ENCODE measurements around the gene NCKAP5.

NCKAP5 gene

DNA sequence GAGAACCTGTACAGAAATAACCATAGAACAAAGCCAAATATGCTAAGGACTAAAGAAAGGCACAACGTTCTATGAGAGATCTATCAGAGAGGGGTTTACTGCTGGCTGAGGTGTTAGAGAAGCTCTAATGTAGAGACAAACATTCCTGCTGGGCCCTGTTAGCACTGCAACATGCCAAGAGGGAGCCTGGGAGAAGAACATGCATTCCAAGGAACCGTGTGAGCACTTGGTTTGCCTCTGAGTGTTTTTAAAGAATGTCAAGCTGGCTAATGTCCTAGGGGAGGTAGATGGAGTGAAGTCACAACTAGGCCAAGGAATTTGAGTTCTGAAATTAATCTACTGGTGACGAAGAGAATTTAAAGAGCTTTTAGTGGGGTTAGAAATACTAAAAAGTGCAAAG lies 514.0 kb downstream of the NCKAP5 start:
- Histone ChIP-seq H3K36me3 (ENCODE audit: control insufficient read depth in 2 of 2, insufficient read depth in 2 of 2, low read length in 2 of 2) (no peaks in the 10 kb centered on the region), H3K27me3 (ENCODE audit: control insufficient read depth in 2 of 2, insufficient read depth in 2 of 2, low read length in 2 of 2) (no peaks in the 10 kb centered on the region), H3K9me3 (ENCODE audit: control insufficient read depth in 2 of 2, low read length in 2 of 2) (no peaks in the 10 kb centered on the region), H3K4me1 (ENCODE audit: control insufficient read depth in 2 of 2, insufficient read depth in 2 of 2, low read length in 2 of 2) (no peaks in the 10 kb centered on the region), H3K9ac (ENCODE audit: low read depth in 1 of 2, low read length in 2 of 2) (no peak overlapping the region), H3K4me3 (ENCODE audit: low read length in 2 of 2) (no peak overlapping the region), H3K27ac (ENCODE audit: low read depth in 2 of 2, low read length in 2 of 2) (no peak overlapping the region)

DNA sequence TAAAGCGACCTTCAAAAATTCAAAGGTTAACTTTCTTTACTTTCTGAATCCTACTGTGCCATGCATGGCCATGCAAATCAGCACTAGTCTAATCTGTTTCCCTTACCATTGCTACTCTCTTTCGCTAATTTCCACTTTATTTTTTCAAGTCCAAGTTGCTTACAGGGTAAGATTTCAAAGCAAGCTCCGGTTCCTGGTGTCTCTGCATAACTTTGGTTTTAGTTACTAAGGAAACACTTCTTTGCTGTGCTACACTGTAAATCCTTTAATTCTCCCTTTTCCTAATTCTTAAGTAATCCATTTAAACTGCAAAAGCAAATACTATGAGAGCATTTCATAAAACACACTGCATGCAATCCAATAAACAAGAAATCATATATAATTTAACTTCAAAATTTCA lies 514.7 kb downstream of the NCKAP5 start:
- H3K27ac ChIP-seq (ENCODE audit: low read depth in 2 of 2, low read length in 2 of 2), result no peak overlapping the region
- H3K27me3 ChIP-seq (ENCODE audit: control insufficient read depth in 2 of 2, insufficient read depth in 2 of 2, low read length in 2 of 2), result no peaks in the 10 kb centered on the region
- H3K9ac ChIP-seq (ENCODE audit: low read depth in 1 of 2, low read length in 2 of 2), result no peak overlapping the region
- H3K4me3 ChIP-seq (ENCODE audit: low read length in 2 of 2), result no peak overlapping the region
- H3K9me3 ChIP-seq (ENCODE audit: control insufficient read depth in 2 of 2, low read length in 2 of 2), result no peaks in the 10 kb centered on the region
- H3K36me3 ChIP-seq (ENCODE audit: control insufficient read depth in 2 of 2, insufficient read depth in 2 of 2, low read length in 2 of 2), result no peaks in the 10 kb centered on the region
- no peaks in the 10 kb centered on the region for H3K4me1 ChIP-seq (ENCODE audit: control insufficient read depth in 2 of 2, insufficient read depth in 2 of 2, low read length in 2 of 2)

DNA sequence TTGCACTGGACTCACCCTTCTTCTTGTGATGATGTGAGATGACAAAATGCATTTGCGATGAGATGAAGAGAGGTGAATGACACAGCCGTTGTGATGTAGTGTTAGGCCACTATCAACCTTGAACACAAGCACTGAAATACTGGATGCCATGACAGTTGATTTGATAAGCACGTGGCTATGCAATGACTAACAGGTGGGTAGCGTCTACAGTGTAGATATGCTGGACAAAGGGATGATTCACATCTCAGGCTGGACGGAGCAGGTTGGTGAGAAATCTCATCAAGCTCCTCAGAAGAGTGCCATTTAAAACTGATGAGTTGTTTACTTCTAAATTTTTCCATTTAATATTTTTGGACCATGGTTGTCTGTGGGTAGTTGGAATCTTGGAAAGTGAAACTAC lies 522.5 kb downstream of the NCKAP5 start:
- Histone ChIP-seq H3K36me3 (ENCODE audit: control insufficient read depth in 2 of 2, insufficient read depth in 2 of 2, low read length in 2 of 2) (no peaks in the 10 kb centered on the region), H3K27me3 (ENCODE audit: control insufficient read depth in 2 of 2, insufficient read depth in 2 of 2, low read length in 2 of 2) (no peaks in the 10 kb centered on the region), H3K4me1 (ENCODE audit: control insufficient read depth in 2 of 2, insufficient read depth in 2 of 2, low read length in 2 of 2) (no peaks in the 10 kb centered on the region), H3K4me3 (ENCODE audit: low read length in 2 of 2) (no peak overlapping the region), H3K9ac (ENCODE audit: low read depth in 1 of 2, low read length in 2 of 2) (no peak overlapping the region), H3K9me3 (ENCODE audit: control insufficient read depth in 2 of 2, low read length in 2 of 2) (no peaks in the 10 kb centered on the region), H3K27ac (ENCODE audit: low read depth in 2 of 2, low read length in 2 of 2) (no peak overlapping the region)

- H3K9me3 ChIP-seq (ENCODE audit: control insufficient read depth in 2 of 2, low read length in 2 of 2), result no peaks in the 10 kb centered on the region
- no peaks in the 10 kb centered on the region for H3K4me1 ChIP-seq (ENCODE audit: control insufficient read depth in 2 of 2, insufficient read depth in 2 of 2, low read length in 2 of 2)
- H3K4me3 ChIP-seq (ENCODE audit: low read length in 2 of 2), result no peak overlapping the region
- H3K36me3 ChIP-seq (ENCODE audit: control insufficient read depth in 2 of 2, insufficient read depth in 2 of 2, low read length in 2 of 2), result no peaks in the 10 kb centered on the region
- no peak overlapping the region for H3K9ac ChIP-seq (ENCODE audit: low read depth in 1 of 2, low read length in 2 of 2)
- no peaks in the 10 kb centered on the region for H3K27me3 ChIP-seq (ENCODE audit: control insufficient read depth in 2 of 2, insufficient read depth in 2 of 2, low read length in 2 of 2)
- no peak overlapping the region for H3K27ac ChIP-seq (ENCODE audit: low read depth in 2 of 2, low read length in 2 of 2)
Measured at GRCh38 chr2:133044556-133044955, 523.7 kb downstream of the NCKAP5 start.

DNA sequence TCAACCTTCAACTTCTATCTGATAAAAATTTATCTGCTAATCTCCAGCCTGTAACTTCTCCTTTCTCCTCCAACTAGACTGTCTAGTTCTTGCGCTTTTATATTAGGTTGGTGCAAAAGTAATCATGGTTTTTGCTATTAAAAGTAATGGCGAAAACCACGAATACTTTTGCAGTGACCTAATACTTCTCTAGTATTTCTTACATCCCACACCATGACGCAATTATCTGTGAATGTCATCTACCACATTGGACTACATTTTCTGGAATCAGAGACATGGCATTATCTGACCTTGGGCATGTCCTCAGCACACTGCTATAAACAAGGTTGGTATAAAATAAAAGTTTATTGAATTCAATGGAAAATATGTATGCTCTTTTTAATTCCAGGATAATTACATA lies 528.1 kb downstream of the NCKAP5 start:
- Histone ChIP-seq H3K27me3 (ENCODE audit: control insufficient read depth in 2 of 2, insufficient read depth in 2 of 2, low read length in 2 of 2) (no peaks in the 10 kb centered on the region), H3K27ac (ENCODE audit: low read depth in 2 of 2, low read length in 2 of 2) (no peak overlapping the region), H3K4me1 (ENCODE audit: control insufficient read depth in 2 of 2, insufficient read depth in 2 of 2, low read length in 2 of 2) (no peaks in the 10 kb centered on the region), H3K9me3 (ENCODE audit: control insufficient read depth in 2 of 2, low read length in 2 of 2) (no peaks in the 10 kb centered on the region), H3K4me3 (ENCODE audit: low read length in 2 of 2) (no peak overlapping the region), H3K36me3 (ENCODE audit: control insufficient read depth in 2 of 2, insufficient read depth in 2 of 2, low read length in 2 of 2) (no peaks in the 10 kb centered on the region), H3K9ac (ENCODE audit: low read depth in 1 of 2, low read length in 2 of 2) (no peak overlapping the region)

DNA sequence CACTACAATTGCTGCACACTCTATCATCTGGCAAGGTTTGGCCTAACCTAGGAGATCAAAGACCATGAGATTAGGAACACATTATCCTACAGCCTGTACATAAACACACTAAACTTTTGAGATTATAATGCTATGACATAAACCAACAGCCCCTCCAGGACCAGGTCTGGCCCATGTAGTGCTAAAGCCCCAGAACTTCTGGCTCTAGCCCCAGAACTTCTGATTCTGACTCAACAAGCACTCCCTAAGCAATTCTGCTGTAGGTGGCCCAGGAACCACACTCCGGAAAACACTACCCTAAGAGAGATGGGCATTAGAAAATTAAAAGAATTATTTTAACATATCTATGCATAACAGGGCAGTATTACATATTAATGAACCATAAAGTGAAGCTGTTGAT lies 528.7 kb downstream of the NCKAP5 start:
- Histone ChIP-seq H3K27ac (ENCODE audit: low read depth in 2 of 2, low read length in 2 of 2) (no peak overlapping the region), H3K4me3 (ENCODE audit: low read length in 2 of 2) (no peak overlapping the region), H3K36me3 (ENCODE audit: control insufficient read depth in 2 of 2, insufficient read depth in 2 of 2, low read length in 2 of 2) (no peaks in the 10 kb centered on the region), H3K9ac (ENCODE audit: low read depth in 1 of 2, low read length in 2 of 2) (no peak overlapping the region), H3K9me3 (ENCODE audit: control insufficient read depth in 2 of 2, low read length in 2 of 2) (no peaks in the 10 kb centered on the region), H3K4me1 (ENCODE audit: control insufficient read depth in 2 of 2, insufficient read depth in 2 of 2, low read length in 2 of 2) (no peaks in the 10 kb centered on the region), H3K27me3 (ENCODE audit: control insufficient read depth in 2 of 2, insufficient read depth in 2 of 2, low read length in 2 of 2) (no peaks in the 10 kb centered on the region)

- Histone ChIP-seq H3K36me3 (ENCODE audit: control insufficient read depth in 2 of 2, insufficient read depth in 2 of 2, low read length in 2 of 2) (no peaks in the 10 kb centered on the region), H3K27ac (ENCODE audit: low read depth in 2 of 2, low read length in 2 of 2) (no peak overlapping the region), H3K4me3 (ENCODE audit: low read length in 2 of 2) (no peak overlapping the region), H3K9ac (ENCODE audit: low read depth in 1 of 2, low read length in 2 of 2) (no peak overlapping the region), H3K9me3 (ENCODE audit: control insufficient read depth in 2 of 2, low read length in 2 of 2) (no peaks in the 10 kb centered on the region), H3K4me1 (ENCODE audit: control insufficient read depth in 2 of 2, insufficient read depth in 2 of 2, low read length in 2 of 2) (no peaks in the 10 kb centered on the region), H3K27me3 (ENCODE audit: control insufficient read depth in 2 of 2, insufficient read depth in 2 of 2, low read length in 2 of 2) (no peaks in the 10 kb centered on the region)
Measured at GRCh38 chr2:133026536-133027177, 541.6 kb downstream of the NCKAP5 start.

DNA sequence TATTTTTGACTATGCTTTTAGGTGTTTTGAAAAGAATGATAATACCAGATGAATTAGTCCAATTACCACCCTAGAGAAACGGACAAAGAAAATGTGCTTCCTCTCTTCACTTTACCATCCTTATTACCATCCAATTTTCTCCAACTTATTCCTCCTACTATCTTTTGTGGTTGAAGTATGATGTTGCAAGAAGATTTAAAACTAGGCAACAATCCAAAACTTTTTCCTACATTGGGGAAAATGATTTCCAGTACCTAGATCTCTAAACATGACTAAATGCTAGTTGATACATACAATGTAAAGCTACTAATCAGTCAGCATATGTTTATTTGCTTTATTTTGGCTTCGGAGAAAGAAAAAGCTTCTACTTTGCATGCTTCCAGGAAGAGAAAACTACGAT lies 543.3 kb downstream of the NCKAP5 start:
- H3K9me3 ChIP-seq (ENCODE audit: control insufficient read depth in 2 of 2, low read length in 2 of 2), result no peaks in the 10 kb centered on the region
- no peaks in the 10 kb centered on the region for H3K36me3 ChIP-seq (ENCODE audit: control insufficient read depth in 2 of 2, insufficient read depth in 2 of 2, low read length in 2 of 2)
- H3K9ac ChIP-seq (ENCODE audit: low read depth in 1 of 2, low read length in 2 of 2), result no peak overlapping the region

GRCh38 chr2:133012847-133013734 lies 555.2 kb downstream of the NCKAP5 start:
- Histone ChIP-seq H3K9me3 (ENCODE audit: control insufficient read depth in 2 of 2, low read length in 2 of 2) (no peaks in the 10 kb centered on the region), H3K9ac (ENCODE audit: low read depth in 1 of 2, low read length in 2 of 2) (no peak overlapping the region), H3K36me3 (ENCODE audit: control insufficient read depth in 2 of 2, insufficient read depth in 2 of 2, low read length in 2 of 2) (no peaks in the 10 kb centered on the region), H3K4me3 (ENCODE audit: low read length in 2 of 2) (no peak overlapping the region), H3K4me1 (ENCODE audit: control insufficient read depth in 2 of 2, insufficient read depth in 2 of 2, low read length in 2 of 2) (no peaks in the 10 kb centered on the region), H3K27me3 (ENCODE audit: control insufficient read depth in 2 of 2, insufficient read depth in 2 of 2, low read length in 2 of 2) (no peaks in the 10 kb centered on the region), H3K27ac (ENCODE audit: low read depth in 2 of 2, low read length in 2 of 2) (no peak overlapping the region)

More for the DNA sequence above, 543.3 kb downstream of the NCKAP5 start:
- no peak overlapping the region for H3K27ac ChIP-seq (ENCODE audit: low read depth in 2 of 2, low read length in 2 of 2)
- no peak overlapping the region for H3K4me3 ChIP-seq (ENCODE audit: low read length in 2 of 2)
- H3K4me1 ChIP-seq (ENCODE audit: control insufficient read depth in 2 of 2, insufficient read depth in 2 of 2, low read length in 2 of 2), result no peaks in the 10 kb centered on the region
- H3K27me3 ChIP-seq (ENCODE audit: control insufficient read depth in 2 of 2, insufficient read depth in 2 of 2, low read length in 2 of 2), result no peaks in the 10 kb centered on the region

GRCh38 chr2:133004623-133005022 lies 563.6 kb downstream of the NCKAP5 start:
- no peaks in the 10 kb centered on the region for H3K4me1 ChIP-seq (ENCODE audit: control insufficient read depth in 2 of 2, insufficient read depth in 2 of 2, low read length in 2 of 2)
- H3K9me3 ChIP-seq (ENCODE audit: control insufficient read depth in 2 of 2, low read length in 2 of 2), result peaks cover 0 to 4% of the 10 kb centered on the region in 2 donors
- H3K27ac ChIP-seq (ENCODE audit: low read depth in 2 of 2, low read length in 2 of 2), result no peak overlapping the region
- no peak overlapping the region for H3K9ac ChIP-seq (ENCODE audit: low read depth in 1 of 2, low read length in 2 of 2)
- H3K27me3 ChIP-seq (ENCODE audit: control insufficient read depth in 2 of 2, insufficient read depth in 2 of 2, low read length in 2 of 2), result no peaks in the 10 kb centered on the region
- no peaks in the 10 kb centered on the region for H3K36me3 ChIP-seq (ENCODE audit: control insufficient read depth in 2 of 2, insufficient read depth in 2 of 2, low read length in 2 of 2)
- H3K4me3 ChIP-seq (ENCODE audit: low read length in 2 of 2), result no peak overlapping the region
